ENCODE measurements around the gene PDP2.

Gene PDP2

GRCh38 chr16:66928702-66929388, 48.5 kb downstream of the PDP2 start:
- no peak overlapping the region for H3K27ac ChIP-seq
- no peak for TF ChIP-seq CTCF (conservative IDR thresholded peaks at IDR 0.05)

- H3K27ac ChIP-seq: no peak overlapping the region
- TF ChIP-seq CTCF (conservative IDR thresholded peaks at IDR 0.05): no peak
Measured at GRCh38 chr16:66930189-66930588, 49.9 kb downstream of the PDP2 start.

GRCh38 chr16:66931665-66932064, 51.4 kb downstream of the PDP2 start:
- H3K27ac ChIP-seq: no peak overlapping the region
- no peak for TF ChIP-seq CTCF (conservative IDR thresholded peaks at IDR 0.05)

- H3K27ac ChIP-seq: no peak overlapping the region
- TF ChIP-seq CTCF (conservative IDR thresholded peaks at IDR 0.05): no peak
Measured at GRCh38 chr16:66932076-66932475, 51.8 kb downstream of the PDP2 start.

GRCh38 chr16:66933776-66934137, 53.4 kb downstream of the PDP2 start:
- H3K27ac ChIP-seq: peak overlapping the region; percentile 78

GRCh38 chr16:66934138-66934838, 54.0 kb downstream of the PDP2 start, which contains the start of gene CIAO2B:
CIAO2B (minus strand) TSS chr16:66934402; CDS start chr16:66934364, 38 bp downstream.
- H3K27ac ChIP-seq: peak within 1 kb of the TSS; percentile 78

More at GRCh38 chr16:66933776-66934137, 53.4 kb downstream of the PDP2 start:
- no peak for TF ChIP-seq CTCF (conservative IDR thresholded peaks at IDR 0.05)

GRCh38 chr16:66934839-66935313, 54.6 kb downstream of the PDP2 start:
- peak overlapping the region; percentile 78 for H3K27ac ChIP-seq

More at GRCh38 chr16:66934138-66934838, 54.0 kb downstream of the PDP2 start, which contains the start of gene CIAO2B:
- no peak for TF ChIP-seq CTCF (conservative IDR thresholded peaks at IDR 0.05)

Measured in VCaP (cell line).